GM18502 (cell line): ENCODE data around the gene SORL1.
"Not testable (repeated sequence)": the region's sequence is repeated elsewhere in the genome, so short reads cannot be mapped to it uniquely, and the experiment has no call there.

ENCODE experiments used
- ATAC-seq: cut with Tn5 transposase; IDR thresholded peaks from one replicate; pipeline ENCODE4 v1.9.1; 2021; ENCODE audit warnings: mild to moderate bottlenecking; ENCODE audit not compliant: unreplicated experiment, poor library complexity

Gene SORL1, protein sequence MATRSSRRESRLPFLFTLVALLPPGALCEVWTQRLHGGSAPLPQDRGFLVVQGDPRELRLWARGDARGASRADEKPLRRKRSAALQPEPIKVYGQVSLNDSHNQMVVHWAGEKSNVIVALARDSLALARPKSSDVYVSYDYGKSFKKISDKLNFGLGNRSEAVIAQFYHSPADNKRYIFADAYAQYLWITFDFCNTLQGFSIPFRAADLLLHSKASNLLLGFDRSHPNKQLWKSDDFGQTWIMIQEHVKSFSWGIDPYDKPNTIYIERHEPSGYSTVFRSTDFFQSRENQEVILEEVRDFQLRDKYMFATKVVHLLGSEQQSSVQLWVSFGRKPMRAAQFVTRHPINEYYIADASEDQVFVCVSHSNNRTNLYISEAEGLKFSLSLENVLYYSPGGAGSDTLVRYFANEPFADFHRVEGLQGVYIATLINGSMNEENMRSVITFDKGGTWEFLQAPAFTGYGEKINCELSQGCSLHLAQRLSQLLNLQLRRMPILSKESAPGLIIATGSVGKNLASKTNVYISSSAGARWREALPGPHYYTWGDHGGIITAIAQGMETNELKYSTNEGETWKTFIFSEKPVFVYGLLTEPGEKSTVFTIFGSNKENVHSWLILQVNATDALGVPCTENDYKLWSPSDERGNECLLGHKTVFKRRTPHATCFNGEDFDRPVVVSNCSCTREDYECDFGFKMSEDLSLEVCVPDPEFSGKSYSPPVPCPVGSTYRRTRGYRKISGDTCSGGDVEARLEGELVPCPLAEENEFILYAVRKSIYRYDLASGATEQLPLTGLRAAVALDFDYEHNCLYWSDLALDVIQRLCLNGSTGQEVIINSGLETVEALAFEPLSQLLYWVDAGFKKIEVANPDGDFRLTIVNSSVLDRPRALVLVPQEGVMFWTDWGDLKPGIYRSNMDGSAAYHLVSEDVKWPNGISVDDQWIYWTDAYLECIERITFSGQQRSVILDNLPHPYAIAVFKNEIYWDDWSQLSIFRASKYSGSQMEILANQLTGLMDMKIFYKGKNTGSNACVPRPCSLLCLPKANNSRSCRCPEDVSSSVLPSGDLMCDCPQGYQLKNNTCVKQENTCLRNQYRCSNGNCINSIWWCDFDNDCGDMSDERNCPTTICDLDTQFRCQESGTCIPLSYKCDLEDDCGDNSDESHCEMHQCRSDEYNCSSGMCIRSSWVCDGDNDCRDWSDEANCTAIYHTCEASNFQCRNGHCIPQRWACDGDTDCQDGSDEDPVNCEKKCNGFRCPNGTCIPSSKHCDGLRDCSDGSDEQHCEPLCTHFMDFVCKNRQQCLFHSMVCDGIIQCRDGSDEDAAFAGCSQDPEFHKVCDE (N-terminal part only)

GRCh38 chr11:121451986-121452608 lies at the start of gene SORL1:
Gene SORL1 (plus strand): TSS chr11:121452314. CDS start chr11:121452332, 18 bp downstream.
- peak; percentile 59 for ATAC-seq

DNA sequence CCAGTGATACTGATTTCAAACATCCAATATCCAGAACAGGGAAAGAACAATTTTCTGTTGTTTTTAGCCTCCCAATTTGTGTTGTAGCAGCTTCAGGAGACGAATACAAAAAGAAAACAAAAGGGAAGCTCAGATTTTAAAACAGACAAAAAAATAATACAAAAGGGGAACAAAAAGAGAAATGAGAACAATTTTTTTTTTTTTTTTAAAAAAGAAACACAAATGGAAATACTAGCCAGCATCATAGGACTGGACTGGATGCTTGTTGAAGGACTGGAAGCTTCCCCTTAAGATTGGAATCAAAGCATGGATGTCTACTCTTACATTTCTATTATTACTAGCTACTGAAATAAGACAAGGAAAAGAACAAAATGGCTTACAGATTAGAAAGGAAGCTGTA lies 46.5 kb upstream of the SORL1 start:
- ATAC-seq, result no peak

GRCh38 chr11:121406291-121406690 lies 45.8 kb upstream of the SORL1 start:
- no peak for ATAC-seq

DNA sequence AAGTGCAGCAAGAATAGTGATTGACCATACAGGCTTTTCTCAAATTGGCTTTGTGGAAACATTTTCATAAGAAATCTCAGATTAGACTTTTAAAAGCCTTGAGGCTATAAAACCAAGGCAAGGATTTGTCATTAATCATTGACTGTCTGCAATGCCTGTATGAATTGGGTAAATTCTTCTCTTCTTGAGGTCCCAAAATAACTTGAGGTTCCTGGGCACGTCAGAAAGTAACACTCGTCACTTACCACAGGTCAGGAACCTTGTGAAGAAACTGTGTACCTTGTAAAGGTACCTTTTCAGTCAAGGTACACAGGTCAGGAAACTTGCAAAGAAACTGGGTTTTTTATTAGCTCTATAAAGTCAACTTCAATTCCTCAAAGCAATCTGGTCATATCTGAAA lies 43.3 kb upstream of the SORL1 start:
- no peak for ATAC-seq

DNA sequence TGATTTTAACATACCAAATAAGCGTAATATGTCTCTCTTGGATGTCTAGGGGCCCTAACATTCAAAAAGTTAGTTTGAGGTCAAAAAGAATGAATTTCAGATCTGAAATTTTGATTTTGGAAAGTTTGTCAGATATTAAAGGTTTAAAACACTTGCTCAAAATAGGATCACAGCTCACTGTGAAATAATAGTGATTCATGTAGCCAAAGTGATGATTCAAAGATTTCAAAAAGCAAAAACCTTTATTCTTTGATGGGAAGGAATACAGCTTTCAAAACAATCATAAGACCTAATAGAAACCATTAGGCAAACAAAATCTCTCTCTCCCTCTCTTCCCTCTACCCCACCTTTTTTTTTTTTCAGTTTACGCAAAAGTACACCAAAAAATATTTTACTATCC lies 42.1 kb upstream of the SORL1 start:
- not testable (repeated sequence) for ATAC-seq

- not testable (repeated sequence) for ATAC-seq
Observed at GRCh38 chr11:121411330-121411729, 40.8 kb upstream of the SORL1 start.

GRCh38 chr11:121412000-121412587 lies 40.0 kb upstream of the SORL1 start:
- ATAC-seq, result no peak

DNA sequence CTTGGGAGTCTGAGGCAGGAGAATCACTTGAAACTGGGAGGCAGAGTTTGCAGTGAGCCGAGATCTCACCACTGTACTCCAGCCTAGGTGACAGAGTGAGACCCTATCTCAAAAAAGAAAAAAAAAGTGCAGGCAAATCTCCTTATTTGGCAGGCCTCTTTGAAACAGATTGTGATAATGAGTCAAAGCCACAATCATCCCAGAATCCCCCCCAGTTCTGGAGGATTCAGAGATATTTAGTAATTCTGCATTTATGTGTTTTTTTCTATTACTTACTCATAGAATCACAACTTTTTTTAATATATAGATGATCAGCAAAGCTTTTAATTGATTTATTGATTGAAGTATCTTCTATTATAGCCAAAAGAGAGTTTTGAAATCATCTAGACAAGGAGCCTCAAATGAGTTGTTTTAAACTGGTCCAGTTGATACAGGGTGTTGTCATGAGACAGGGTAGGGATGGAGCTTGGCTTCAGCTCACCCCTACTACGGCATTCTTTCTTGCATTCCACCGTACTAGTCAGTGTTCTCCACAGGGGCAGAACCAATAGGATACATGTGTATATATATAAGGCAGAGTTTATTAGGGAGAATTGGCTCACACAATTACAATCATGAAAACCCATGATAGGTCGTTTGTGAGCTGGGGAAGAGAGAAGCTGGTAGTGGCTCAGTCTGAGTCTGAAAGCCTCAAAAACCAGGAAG lies 39.3 kb upstream of the SORL1 start:
- ATAC-seq, result no peak

GRCh38 chr11:121414141-121414913 lies 37.8 kb upstream of the SORL1 start:
- ATAC-seq, result no peak

- ATAC-seq, result no peak
Observed at GRCh38 chr11:121415856-121416255, 36.3 kb upstream of the SORL1 start.

DNA sequence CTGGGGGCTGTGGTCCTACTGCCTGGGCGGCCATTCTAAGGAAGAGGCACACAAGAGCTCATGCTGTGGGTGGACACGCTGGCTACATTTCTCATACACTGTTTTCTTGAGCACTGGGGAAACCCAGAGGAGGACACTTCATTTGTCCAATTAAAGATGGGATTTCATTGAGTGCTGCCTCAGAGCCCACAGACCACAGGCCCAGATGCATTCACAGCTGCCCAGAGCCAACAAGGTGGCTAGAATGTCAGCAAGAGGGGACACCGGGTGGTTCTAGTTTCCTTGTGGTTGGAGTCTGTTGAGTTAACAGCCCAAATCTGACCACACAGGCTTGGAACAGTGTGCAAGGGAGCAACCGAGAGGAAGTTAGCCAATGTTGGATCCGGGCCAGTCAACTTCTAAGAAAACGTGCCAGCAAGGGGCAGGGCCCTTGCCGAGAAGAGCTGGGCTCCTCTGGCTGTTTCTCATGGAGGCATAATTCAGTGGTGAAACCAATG lies 35.0 kb upstream of the SORL1 start:
- ATAC-seq, result peak; percentile 69

- no peak for ATAC-seq
Observed at GRCh38 chr11:121417607-121418006, 34.5 kb upstream of the SORL1 start.

- ATAC-seq, result no peak
Observed at GRCh38 chr11:121418625-121419114, 33.4 kb upstream of the SORL1 start.

- ATAC-seq, result no peak
Observed at GRCh38 chr11:121419836-121420235, 32.3 kb upstream of the SORL1 start.

DNA sequence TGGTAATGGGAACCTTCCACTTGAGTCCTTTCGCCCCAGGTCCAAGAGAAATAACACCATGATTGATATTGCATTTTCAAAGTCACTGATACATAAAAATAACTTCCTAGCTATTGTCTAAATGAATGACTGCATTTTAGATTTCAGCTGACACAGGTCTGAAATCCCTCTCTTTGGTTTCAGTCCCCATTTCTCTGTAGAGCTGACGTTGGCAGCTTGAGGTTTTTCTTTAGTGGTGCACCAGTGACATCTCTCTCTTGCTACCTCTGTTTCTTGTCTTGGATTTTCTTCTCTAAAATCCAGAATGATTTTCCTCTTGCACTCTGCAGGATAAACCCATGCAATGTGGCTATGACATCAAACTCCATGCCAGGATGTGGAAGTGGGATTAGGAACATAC lies 31.7 kb upstream of the SORL1 start:
- no peak for ATAC-seq

- no peak for ATAC-seq
Observed at GRCh38 chr11:121421149-121421901, 30.8 kb upstream of the SORL1 start.

DNA sequence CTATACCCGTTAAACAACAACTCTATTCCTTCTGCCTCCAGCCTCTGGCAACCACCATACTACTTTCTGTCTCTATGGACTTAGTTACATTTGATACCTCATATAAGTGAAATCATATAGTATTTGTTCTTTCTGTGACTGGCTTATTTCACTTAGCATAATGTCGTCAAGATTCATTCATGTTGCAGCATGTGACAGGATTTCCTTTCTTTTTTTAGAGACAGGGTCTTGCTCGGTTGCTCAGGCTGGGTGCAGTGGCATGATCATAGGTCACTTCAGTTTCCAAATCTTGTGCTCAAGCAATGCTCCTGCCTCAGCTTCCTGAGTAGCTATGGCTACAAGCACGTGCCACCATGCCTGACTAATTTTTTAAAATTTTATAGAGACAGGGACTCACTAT lies 29.4 kb upstream of the SORL1 start:
- ATAC-seq, result no peak
